CD4-positive, alpha-beta T cell treated with Interferon gamma for 1 hour (primary cell): Measurements from ENCODE around the gene RECK.
"Not testable (repeated sequence)": the region's sequence is repeated elsewhere in the genome, so short reads cannot be mapped to it uniquely, and the experiment has no call there.

Experiments
- DNase-seq: peaks from one replicate; pipeline ENCODE4 v3.0.0-alpha.2; 2020

The RECK gene

DNA sequence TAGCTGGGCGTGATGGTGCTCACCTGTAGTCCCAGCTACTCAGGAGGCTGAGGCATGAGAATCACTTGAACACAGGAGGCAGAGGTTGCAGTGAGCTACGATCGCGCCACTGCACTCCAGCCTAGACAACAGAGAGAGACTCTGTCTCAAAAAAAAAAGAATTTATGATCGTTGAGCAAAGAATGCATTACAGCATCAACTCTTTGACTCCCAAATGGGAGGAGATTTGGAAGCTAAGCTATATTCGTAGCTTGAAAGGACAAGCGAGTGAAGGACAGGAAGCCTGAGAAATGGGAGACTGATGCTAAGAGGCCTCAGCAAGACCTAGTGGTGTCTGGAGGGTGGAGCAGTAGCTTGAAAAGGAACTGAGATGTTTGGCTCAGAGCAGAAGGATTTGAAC is 122.2 kb downstream of the RECK start:
- DNase-seq, result no peak

DNA sequence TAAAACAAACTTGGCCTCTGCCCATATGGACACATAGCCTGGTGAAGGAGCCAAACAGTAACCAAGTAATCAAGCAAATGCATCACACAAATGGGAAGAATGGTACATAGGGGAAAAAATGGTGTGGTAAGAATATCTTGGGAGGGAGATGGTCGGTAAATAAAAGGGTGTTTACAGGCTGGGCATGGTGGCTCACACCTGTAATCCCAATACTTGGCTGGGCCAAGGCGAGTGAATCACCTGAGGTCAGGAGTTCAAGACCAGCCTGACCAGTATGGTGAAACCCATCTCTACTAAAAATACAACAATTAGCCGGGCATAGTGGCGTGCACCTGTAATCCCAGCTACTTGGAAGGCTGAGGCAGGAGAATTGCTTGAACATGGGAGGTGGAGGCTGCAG is 122.8 kb downstream of the RECK start:
- not testable (repeated sequence) for DNase-seq

DNA sequence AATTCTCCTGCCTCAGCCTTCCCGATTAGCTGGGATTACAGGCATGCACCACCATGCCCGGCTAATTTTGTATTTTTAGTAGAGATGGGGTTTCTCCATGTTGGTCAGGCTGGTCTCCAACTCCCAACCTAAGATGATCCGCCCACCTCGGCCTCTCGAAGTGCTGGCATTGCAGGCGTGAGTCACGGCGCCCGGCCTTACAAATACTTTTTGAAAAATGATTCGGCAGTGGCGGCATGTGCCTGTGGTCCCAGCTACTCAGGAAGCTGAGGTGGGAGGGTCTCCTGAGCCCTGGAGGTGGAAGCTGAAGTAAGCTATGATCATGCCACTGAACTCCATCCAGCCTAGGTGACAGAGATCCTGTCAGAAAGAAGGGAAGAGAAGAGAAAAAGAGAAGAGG is 123.4 kb downstream of the RECK start:
- DNase-seq, result not testable (repeated sequence)

- no peak for DNase-seq
These were observed 124.5 kb downstream of the RECK start for GRCh38 chr9:36161187-36161586.

DNA sequence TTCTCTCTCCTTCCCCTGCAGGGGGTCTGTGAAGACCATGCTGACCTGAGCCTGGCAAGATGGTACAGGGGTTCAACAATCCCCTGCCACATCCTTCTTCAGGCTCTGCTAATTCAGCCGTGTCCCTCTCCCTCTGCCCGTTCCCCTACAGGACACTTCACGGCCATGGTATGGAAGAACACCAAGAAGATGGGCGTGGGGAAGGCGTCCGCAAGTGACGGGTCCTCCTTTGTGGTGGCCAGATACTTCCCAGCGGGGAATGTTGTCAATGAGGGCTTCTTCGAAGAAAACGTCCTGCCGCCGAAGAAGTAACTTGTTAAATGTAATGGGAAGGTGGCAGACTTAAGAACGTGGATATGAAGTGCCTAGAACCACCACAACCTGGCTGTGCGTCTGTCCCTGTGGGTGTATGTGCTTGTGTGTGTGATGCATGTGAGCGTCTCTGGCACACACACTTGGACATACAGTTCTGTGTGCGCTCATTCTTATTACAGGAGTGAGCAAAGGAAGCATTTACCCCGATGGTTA is 125.6 kb downstream of the RECK start:
- DNase-seq, result no peak

- DNase-seq, result no peak
These were observed 126.5 kb downstream of the RECK start for GRCh38 chr9:36163049-36163785.

DNA sequence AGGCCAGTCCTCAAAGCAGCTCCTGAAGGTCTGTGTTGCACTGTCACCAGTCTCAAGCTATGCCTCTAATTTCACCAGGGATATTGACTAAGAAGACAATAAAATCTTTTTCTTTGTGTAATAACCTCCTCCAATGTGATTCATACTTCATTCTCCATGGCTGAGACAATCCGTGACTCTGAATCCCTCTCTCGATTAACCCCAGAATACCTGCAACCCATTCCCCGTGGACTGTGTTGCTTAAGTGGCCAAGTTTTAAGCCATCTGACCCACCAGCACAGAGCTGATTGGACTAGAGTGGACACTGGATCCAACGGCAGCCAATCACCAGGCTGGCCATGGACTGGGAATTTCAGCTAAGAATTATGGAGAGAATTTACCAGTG is 127.1 kb downstream of the RECK start:
- no peak for DNase-seq

- no peak for DNase-seq
These were observed 127.7 kb downstream of the RECK start for GRCh38 chr9:36164372-36164771.

GRCh38 chr9:36164989-36165388 is 128.3 kb downstream of the RECK start:
- DNase-seq, result no peak

DNA sequence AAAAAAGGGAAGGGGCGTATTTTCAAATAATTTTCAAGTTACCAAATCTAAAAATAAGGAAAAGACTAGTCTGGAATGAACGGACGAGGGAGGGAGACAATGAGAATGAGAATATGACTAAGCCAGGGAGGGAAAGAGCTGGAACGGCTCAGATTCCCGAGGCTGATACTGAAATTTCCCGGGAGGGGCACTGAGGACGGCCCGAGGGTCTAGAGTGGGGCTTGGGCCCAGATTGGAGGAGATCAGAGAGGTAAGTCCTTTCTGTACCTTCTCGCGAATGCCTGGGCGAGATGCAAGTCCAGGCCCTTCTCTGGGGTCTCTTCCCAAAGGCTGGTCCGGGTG is 129.1 kb downstream of the RECK start:
- DNase-seq, result no peak

- peak; percentile 81 for DNase-seq
These were observed 129.6 kb downstream of the RECK start for GRCh38 chr9:36166168-36166927.

DNA sequence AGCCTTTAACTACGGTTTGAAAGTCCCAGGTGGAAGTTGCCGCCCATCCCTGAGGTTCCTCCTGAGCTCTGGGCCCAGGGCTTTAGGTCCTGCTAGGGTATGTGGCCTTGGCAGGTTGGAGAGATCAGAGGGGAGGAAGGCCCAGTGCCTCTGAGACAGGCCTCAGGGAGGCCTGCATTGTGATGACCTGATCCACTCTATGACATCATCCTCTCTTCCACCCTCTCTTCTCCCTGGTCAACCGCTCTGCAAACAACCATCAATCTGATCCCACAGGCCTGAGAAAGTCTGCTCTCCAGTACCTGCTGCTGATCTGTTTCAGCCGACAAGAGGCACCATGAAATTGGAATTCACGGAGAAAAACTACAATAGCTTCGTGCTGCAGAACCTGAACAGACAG is 132.5 kb downstream of the RECK start, which contains the start of gene CCIN:
CCIN (plus strand) TSS at position 223 of the 400 bp plus-strand sequence; CDS start at position 338, 115 bp downstream.
- no peak for DNase-seq

DNA sequence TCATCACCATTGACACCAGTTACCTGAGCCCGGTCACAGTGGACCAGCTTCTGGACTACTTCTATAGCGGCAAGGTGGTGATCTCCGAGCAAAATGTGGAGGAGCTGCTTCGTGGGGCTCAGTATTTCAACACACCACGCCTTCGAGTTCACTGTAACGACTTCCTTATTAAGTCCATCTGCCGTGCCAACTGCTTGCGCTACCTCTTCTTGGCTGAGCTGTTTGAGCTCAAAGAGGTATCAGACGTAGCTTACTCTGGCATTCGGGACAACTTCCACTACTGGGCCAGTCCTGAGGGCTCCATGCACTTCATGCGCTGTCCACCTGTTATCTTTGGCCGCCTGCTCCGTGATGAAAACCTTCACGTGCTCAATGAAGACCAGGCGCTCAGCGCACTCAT is 133.0 kb downstream of the RECK start:
- no peak for DNase-seq

GRCh38 chr9:36170531-36170930 is 133.8 kb downstream of the RECK start:
- no peak for DNase-seq

- DNase-seq, result no peak
These were observed 137.1 kb downstream of the RECK start for GRCh38 chr9:36173861-36174260.
